VCaP (cell line): Measurements from ENCODE around the gene LRRC55.

Source experiments
- H3K27ac ChIP-seq: fragments of 450-650 bp; 2 replicates; pipeline ENCODE4 v1.5.1; 2017
- TF ChIP-seq, protein P1 (sequence below): fragments of 450-650 bp; conservative IDR thresholded peaks from 2 replicates; pipeline ENCODE4 v1.5.1; 2017; ENCODE audit warnings: mild to moderate bottlenecking, moderate library complexity

The LRRC55 gene, protein sequence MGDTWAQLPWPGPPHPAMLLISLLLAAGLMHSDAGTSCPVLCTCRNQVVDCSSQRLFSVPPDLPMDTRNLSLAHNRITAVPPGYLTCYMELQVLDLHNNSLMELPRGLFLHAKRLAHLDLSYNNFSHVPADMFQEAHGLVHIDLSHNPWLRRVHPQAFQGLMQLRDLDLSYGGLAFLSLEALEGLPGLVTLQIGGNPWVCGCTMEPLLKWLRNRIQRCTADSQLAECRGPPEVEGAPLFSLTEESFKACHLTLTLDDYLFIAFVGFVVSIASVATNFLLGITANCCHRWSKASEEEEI

DNA sequence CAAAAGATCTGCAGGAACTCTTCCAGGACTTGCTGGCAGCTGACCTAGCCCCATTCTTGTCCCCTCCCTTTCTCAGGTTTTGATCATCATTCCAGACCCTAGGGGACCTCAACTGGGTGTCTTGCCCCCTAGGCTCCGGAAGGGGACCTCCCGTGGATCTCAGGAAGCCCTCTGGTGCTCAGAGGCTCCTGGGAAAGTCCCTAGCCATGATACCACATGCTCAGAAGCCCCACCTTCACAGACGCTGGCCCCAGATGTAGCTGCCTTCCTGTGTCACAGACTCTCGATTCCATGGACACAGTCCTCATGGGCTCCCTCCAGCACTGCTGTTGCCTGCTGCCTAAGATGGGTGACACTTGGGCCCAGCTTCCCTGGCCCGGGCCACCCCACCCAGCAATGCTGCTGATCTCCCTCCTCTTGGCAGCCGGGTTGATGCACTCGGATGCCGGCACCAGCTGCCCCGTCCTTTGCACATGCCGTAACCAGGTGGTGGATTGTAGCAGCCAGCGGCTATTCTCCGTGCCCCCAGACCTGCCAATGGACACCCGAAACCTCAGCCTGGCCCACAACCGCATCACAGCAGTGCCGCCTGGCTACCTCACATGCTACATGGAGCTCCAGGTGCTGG lies at the start of gene LRRC55:
LRRC55 (plus strand) TSS at position 276 of the 628 bp plus-strand sequence; CDS start at position 346, 70 bp downstream.
- H3K27ac ChIP-seq, result no peak within 1 kb of the TSS
- TF ChIP-seq, protein P1, sequence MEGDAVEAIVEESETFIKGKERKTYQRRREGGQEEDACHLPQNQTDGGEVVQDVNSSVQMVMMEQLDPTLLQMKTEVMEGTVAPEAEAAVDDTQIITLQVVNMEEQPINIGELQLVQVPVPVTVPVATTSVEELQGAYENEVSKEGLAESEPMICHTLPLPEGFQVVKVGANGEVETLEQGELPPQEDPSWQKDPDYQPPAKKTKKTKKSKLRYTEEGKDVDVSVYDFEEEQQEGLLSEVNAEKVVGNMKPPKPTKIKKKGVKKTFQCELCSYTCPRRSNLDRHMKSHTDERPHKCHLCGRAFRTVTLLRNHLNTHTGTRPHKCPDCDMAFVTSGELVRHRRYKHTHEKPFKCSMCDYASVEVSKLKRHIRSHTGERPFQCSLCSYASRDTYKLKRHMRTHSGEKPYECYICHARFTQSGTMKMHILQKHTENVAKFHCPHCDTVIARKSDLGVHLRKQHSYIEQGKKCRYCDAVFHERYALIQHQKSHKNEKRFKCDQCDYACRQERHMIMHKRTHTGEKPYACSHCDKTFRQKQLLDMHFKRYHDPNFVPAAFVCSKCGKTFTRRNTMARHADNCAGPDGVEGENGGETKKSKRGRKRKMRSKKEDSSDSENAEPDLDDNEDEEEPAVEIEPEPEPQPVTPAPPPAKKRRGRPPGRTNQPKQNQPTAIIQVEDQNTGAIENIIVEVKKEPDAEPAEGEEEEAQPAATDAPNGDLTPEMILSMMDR, result no peak

DNA sequence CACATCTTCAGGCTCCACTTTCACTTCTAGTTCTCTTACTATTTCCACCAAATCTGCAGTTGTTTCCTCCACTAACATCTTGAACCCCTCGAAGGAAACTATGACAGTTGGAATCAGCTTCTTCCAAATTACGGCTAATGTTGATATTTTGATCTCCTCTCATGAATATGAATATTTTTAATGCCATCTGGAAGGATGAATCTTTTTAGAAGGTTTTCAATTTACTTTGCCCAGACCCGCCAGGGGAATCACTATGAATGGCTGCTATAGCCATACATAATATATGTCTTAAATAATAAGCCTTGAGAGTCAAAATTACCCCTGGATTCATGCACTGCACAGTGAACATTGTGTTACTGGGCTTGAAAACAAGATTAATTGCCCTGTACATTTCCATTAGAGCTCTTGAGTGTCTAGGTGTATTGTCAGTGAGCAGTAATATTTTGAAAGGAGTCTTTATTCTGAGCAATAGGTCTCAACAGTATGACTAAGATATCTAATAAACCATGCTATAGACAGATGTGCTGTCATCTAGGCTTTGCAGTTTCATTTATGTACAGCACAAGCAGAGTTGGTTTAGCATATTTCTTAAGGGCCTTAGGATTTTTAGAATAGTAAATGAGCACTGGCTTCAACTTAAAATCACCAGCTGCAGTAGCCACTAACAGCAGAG lies 48.3 kb upstream of the LRRC55 start:
- no peak overlapping the region for H3K27ac ChIP-seq
- TF ChIP-seq, protein P1, result no peak

DNA sequence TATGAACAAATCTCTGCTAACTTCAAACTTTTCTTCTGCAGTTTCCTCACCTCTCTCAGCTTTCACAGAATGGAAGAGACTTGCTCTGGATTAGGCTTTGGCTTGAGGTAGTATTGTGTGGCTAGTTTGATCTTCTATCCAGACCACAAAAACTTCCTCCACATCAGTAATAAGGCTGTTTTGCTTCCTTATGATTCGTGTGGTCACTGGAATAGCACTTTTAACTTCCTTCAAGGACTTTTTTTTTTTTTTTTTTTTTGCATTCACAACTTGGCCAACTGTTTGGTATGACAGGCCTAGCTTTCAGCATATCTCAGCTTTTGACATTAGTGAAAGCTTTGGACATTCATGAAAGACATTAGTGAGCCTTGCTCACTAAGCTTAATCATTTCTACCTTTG lies 47.5 kb upstream of the LRRC55 start:
- TF ChIP-seq, protein P1, result no peak
- no peak overlapping the region for H3K27ac ChIP-seq

DNA sequence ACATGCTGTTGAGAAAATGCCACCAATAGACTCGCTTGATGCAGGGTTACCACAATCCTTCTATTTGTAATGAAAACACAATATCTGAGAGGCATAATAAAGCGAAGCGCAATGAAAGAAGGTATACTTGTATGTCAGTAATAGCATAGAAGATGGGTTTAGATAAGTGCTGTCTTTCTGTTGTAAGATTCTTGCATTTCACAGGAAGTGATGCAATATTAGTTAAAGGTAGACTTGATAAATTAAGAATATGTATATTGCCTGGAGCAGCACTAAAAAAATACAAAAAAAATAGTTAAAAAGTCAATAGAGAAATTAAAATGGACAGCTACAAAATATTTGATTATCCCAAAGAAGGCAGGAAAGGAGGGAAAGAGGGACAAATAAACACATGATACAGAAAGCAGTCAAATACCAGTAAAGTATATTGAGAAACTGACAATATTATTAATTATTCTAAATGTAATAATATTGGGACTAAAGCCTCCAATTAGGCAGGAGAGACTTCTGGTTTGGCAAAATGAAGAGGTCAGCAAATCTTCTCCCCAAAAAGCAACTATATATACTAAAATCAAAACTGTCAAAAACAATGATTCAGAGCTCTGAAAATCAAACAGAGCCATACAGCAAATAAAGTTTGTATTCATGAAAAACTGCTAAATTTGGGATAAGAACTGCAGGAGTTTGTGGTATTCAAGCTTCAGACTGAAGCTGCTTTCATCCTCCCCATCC lies 46.6 kb upstream of the LRRC55 start:
- H3K27ac ChIP-seq, result no peak overlapping the region

DNA sequence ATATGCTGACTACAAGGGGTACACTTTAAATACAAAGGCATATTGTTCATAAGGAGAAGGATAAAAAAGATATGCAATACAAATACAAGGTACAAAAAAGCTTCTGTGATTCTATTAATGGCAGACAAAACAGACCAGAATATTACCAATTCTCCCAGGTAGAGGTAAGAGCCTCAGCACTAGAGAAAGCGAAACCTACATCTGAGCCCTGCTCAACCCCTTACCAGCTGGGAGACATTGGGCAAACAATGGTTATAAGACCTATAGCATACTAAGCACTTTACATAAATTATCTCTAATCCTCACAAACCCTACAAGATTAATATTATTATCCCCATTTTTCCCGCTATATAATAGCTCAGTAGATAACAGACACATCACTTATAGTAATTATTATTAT lies 41.2 kb upstream of the LRRC55 start:
- H3K27ac ChIP-seq, result no peak overlapping the region
- TF ChIP-seq, protein P1, result no peak

More for the DNA sequence above, 46.6 kb upstream of the LRRC55 start:
- TF ChIP-seq, protein P1, result no peak

DNA sequence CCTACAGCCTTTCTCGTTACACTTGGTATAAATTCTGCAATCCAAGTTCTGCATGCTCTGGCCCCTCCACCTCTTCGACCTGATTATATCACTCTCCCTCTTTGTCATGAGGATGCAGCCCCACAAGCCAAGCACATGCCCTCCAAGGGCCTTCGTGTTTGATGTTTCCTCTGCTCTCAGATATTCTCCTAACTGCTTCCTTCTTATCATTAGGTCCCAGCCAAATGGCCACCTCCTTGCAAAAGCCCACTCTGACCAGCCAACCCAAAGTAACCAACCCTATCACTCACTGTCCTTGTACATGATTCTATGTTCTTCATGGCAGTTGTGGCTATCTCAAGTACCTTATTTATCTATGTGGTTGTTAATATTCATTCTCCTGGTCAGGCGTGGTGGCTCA lies 38.3 kb upstream of the LRRC55 start:
- TF ChIP-seq, protein P1, result no peak
- H3K27ac ChIP-seq, result no peak overlapping the region

DNA sequence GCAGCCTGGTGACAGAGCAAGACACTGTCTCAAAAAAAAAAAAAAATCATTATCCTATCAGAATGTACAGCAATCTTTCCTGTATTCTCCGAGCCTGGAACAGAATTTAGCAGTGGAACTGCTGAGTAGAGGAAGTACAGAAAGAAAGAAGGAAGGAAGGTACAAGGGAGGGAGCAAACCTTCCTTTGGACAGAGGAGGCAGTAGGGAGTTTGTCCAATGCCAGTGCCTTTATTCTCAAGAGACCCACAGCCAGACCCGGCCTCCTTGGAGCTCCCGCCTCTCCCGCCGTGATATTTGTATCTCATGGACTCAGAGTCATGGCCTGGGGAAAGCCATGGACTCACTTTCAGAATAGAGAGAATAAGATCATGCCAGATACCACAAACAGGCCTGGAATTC lies 37.7 kb upstream of the LRRC55 start:
- H3K27ac ChIP-seq, result no peak overlapping the region
- TF ChIP-seq, protein P1, result no peak
